HG03469 (cell line): Measurements from ENCODE around the gene SERPINA1.
"Not testable (repeated sequence)": the region's sequence is repeated elsewhere in the genome, so short reads cannot be mapped to it uniquely, and the experiment has no call there.

Experiments used
- ATAC-seq: cut with Tn5 transposase; IDR thresholded peaks from one replicate; pipeline ENCODE4 v1.9.1; 2021; ENCODE audit warnings: mild to moderate bottlenecking, moderate library complexity, moderate number of reproducible peaks; ENCODE audit not compliant: unreplicated experiment

SERPINA1 gene

DNA sequence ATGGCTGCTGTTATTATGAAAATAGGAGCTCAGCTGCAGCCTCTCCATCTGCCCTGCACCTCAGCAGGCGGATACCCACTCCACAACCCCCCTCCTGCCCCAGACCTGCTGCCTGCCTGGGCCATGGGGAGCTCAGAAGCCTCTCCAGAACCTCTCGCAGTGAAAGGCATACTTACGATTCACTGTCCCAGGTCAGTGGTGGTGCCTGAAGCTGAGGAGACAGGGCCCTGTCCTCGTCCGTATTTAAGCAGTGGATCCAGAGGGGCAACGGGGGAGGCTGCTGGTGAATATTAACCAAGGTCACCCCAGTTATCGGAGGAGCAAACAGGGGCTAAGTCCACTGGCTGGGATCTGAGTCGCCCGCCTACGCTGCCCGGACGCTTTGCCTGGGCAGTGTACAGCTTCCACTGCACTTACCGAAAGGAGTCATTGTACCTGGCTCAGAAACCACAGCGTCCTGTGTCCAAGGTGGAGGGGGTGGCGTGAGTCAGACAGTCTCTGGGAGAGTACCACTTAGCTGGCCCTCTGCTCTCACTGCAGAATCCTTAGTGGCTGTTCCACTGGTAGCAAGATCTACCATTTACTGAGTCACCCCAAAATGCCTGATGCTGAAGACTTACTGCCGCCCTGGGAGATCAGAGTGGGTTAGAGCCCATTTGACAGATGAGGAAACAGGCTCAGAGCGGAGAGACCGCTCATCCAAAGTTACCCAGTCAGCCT, at the start of gene SERPINA1:
SERPINA1 (minus strand) TSS at position 219 of the 720 bp plus-strand sequence. CDS start 5,365 bp downstream, outside the sequence.
- no peak for ATAC-seq

DNA sequence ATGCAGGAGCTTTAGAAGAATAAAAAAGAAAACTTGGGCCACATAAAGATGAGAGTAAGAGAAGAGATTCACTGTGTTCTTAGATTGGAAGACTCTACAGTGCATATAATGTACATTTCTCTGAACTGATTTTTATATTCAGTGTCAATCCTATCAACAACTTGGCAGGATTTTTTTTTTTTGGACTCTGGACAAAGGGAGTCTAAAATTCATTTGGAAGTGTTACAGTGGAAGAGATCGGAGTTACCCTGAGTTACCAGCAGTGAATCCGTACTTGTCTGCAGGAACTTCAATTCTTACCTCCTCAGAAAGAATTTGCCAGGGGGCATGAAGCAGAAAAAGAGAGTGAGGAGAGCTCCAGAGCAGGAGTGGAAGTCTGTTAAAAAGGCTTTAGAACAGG, 40.2 kb upstream of the SERPINA1 start:
- ATAC-seq: no peak

DNA sequence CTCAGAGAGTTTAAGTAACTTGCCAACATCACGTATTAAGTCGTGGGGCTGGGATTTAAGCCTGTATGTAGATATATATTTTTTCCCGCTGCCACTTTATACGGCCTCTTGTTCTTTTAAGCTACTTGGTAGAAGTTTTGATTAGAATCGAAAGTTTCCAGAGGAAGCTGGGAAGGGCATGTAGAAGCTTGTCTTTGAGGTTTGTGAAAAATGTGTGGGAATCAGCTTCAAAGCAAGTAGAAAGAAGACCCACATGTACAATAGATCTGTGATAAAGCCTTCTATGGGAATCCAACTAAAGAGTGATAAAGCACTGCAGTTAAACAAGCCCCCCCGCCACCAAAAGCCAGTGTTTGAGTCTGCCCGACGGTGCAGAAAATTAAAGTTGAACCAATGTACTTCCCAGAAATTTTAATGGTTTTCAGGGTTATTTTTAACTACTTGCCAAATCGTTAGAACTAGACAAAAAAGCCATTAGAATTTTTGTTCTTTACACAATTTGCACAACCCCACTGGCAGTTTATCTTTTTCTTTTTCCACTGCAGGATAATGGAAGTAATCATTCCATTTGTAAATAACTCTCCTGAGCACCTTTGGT, 38.7 kb upstream of the SERPINA1 start:
- no peak for ATAC-seq

DNA sequence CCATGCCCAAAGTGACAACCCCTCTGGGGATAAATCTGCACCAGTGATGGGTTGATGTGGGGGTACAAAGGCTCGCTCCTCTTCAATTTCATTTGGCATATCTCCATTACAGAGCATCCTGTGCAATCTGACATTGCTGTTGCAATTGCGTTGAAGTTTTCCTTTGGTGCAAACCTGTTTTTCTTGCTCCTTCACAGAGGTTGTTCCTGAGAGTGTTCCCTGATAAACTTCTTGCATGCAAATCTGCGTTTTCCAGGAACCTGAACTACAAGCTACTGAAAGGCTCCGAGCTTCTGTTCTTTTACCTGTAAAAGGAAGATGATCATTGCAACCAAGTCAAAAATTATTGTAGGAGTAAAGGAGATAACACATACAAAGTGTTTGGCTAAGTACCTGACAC, 38.1 kb upstream of the SERPINA1 start:
- no peak for ATAC-seq

DNA sequence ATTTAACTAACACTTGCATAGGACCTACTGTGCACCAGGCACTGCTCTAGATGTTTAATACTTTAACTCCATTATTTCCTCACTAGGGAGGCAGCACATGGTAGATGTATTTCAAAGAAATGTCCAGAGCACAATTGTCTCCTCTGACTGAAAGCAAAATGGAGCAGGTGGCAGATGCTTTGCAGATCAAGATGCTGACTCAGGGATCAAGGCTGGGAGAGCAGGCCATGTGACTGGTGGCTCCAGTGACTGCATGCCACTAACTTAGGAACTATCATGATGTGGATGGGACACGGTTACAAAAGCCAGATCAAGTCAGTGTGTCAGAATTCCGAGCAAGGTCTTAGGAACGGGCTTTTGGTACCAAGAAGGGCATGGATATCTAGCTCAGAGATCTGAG, 36.0 kb upstream of the SERPINA1 start:
- no peak for ATAC-seq

- no peak for ATAC-seq
These were observed 35.2 kb upstream of the SERPINA1 start for GRCh38 chr14:94423453-94424056.

DNA sequence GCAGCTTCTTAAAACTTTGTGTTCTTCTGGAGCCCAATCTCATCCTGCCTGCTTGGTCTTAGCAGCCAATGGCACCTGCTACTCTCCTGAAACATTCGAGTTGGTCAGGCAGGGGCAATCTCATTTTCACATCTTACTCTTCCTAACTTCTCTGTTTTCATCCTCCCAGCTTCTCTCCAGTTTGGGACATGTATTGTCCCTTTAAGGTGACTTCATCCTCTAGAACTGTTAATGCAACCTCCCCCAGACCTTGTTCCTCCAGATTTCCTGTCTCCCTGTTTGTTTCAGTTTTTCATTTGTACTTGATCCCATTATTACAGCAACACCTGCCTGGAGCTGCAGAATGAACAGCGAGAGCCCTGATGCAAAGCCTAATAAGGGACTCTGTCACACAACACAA, 32.9 kb upstream of the SERPINA1 start:
- no peak for ATAC-seq

GRCh38 chr14:94417497-94418205, 29.2 kb upstream of the SERPINA1 start:
- not testable (repeated sequence) for ATAC-seq

- no peak for ATAC-seq
These were observed 24.6 kb upstream of the SERPINA1 start for GRCh38 chr14:94412671-94413638.

GRCh38 chr14:94411638-94412037, 23.2 kb upstream of the SERPINA1 start:
- no peak for ATAC-seq

DNA sequence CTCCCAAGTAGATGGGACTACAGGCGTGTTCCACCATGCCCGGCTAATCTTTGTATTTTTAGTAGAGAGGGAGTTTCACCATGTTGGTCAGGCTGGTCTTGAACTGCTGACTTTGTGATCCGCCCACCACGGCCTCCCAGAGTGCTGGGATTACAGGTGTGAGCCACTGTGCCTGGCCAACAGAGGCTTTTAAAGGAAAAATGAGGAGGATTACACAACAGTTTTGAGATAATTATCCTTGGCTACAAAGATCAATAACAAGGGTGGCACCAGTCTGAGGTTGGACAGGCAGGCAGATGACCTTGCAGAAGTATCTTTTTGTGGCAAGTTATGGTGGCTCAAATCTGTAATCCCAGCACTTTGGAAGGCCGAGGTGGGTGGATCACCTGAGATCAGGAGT, 21.0 kb upstream of the SERPINA1 start:
- ATAC-seq: not testable (repeated sequence)

- ATAC-seq: no peak
These were observed 20.2 kb upstream of the SERPINA1 start for GRCh38 chr14:94408546-94409095.

DNA sequence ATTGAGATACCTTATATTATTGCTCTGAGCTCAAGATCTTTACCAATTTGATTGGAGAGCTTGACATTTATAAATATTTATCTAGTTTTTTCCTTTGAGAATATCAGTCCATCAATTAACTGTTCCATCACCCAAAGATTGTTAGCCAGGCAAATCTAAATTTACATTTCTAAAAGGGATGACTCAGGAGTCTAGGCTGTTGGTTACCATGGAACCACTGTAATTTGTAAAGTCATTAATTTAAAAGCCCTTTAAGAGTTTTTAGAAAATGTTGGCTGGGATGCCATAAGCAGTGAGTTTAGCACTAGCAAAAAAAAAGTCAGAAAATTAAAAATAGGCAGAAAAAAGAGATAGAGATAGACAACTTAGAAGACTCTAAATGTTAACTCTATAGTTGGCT, 19.5 kb upstream of the SERPINA1 start:
- ATAC-seq: no peak

- no peak for ATAC-seq
These were observed 18.5 kb upstream of the SERPINA1 start for GRCh38 chr14:94406910-94407309.

DNA sequence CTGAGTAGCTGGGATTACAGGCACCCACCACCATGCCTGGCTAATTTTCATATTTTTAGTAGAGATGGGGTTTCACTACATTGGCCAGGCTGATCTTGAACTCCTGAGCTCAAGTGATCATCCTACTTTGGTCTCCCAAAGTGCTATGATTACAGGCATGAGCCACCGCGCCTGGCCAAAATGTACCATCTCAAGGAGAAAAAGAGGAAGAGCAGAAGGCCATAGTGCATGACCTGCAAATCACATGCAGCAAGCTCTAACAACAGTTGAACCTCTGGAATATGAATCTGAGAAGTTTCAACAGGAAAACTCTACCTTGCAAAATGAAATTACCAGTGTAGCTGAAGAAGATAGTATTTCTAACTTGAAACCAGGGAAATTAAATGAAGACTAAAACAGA, 17.1 kb upstream of the SERPINA1 start:
- ATAC-seq: no peak

DNA sequence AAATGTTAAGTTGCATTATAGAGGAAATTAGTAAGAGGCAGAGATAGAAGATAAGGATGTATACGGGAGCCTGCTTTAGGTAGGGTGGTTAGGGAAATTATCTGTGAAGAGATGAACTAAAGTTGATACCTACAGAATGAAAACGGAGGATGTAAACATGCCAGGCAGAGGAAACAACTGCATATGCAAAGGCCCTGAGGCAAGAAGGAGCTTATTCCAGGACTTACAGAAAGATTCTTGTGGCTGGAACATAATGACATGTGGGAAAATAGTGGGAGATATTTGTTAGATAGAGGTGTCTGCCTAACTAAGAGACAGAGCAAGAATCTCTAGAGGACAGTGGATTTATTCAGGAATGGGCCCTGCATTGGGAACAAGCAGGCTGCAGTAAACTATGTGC, 16.2 kb upstream of the SERPINA1 start:
- no peak for ATAC-seq

- ATAC-seq: no peak
These were observed 15.0 kb upstream of the SERPINA1 start for GRCh38 chr14:94403312-94403932.

DNA sequence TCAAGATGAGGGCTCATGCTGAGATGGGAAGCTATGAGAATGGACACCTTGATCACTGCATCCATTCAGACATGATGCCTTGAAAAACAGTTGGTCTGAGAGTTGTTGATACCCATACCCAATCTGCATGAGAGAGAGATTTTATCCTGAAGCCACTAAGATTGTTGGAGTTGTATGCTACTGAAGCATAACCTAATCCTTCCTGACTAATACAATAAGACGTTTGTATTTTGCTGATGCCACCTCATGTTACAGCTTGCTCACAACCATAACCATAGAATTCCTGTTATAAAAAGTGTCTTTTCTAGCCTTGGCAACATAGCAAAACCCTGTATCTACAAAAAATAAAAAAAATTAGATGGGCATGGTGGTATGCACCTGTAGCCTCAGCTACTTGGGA, 12.7 kb upstream of the SERPINA1 start:
- no peak for ATAC-seq

GRCh38 chr14:94400422-94400841, 12.0 kb upstream of the SERPINA1 start:
- ATAC-seq: no peak

DNA sequence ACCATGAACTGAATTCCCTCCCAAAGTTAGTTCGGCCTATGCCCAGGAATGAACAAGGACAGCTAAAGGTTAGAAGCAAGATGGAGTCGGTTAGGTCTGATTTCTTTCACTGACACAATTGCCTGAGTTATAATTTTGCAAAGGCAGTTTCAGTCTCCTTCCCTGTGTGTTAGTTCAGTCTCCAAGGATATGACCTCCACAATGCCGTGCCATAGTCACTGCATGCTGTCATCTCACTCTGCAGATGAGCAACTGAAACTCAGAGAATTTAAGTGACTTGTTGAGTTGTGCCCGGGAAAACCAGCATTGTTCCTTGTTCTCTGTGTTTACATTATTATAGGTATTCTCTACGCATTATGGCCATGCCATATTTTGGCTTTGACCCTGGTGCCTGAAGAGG, 10.1 kb upstream of the SERPINA1 start:
- no peak for ATAC-seq
